ENCODE data around the gene ATP8A1.

- no peak for TF ChIP-seq POLR2A (IDR thresholded peaks at IDR 0.05)
- no peak for TF ChIP-seq CTCF (IDR thresholded peaks at IDR 0.05)
- TF ChIP-seq EP300 (IDR thresholded peaks at IDR 0.05): no peak
- no peak for TF ChIP-seq POLR2AphosphoS5 (IDR thresholded peaks at IDR 0.05)
Measured at GRCh38 chr4:42401171-42401570, 255.7 kb downstream of the ATP8A1 start.
